HG03571 (cell line): ENCODE data around the gene MCTP1.

Experiments used
- ATAC-seq: cut with Tn5 transposase; IDR thresholded peaks from one replicate; pipeline ENCODE4 v1.9.1; 2021; ENCODE audit not compliant: unreplicated experiment

MCTP1 gene

GRCh38 chr5:95080030-95080429, 204.9 kb downstream of the MCTP1 start:
- ATAC-seq: no peak

GRCh38 chr5:95078868-95079267, 206.0 kb downstream of the MCTP1 start:
- ATAC-seq: no peak

- no peak for ATAC-seq
Observed at GRCh38 chr5:95076395-95077185, 208.3 kb downstream of the MCTP1 start.

- peak; percentile 37 for ATAC-seq
Observed at GRCh38 chr5:95075111-95075510, 209.8 kb downstream of the MCTP1 start.

- ATAC-seq: no peak
Observed at GRCh38 chr5:95072281-95072680, 212.6 kb downstream of the MCTP1 start.

- no peak for ATAC-seq
Observed at GRCh38 chr5:95070866-95071265, 214.0 kb downstream of the MCTP1 start.

- ATAC-seq: no peak
Observed at GRCh38 chr5:95070453-95070852, 214.4 kb downstream of the MCTP1 start.

- no peak for ATAC-seq
Observed at GRCh38 chr5:95069948-95070347, 214.9 kb downstream of the MCTP1 start.

- ATAC-seq: no peak
Observed at GRCh38 chr5:95069021-95069420, 215.9 kb downstream of the MCTP1 start.

GRCh38 chr5:95068289-95068910, 216.5 kb downstream of the MCTP1 start:
- ATAC-seq: peak; percentile 42

GRCh38 chr5:95066048-95066447, 218.8 kb downstream of the MCTP1 start:
- no peak for ATAC-seq

- ATAC-seq: no peak
Observed at GRCh38 chr5:95063492-95063891, 221.4 kb downstream of the MCTP1 start.

GRCh38 chr5:95060098-95060497, 224.8 kb downstream of the MCTP1 start:
- no peak for ATAC-seq

- ATAC-seq: no peak
Observed at GRCh38 chr5:95059636-95060035, 225.3 kb downstream of the MCTP1 start.

- no peak for ATAC-seq
Observed at GRCh38 chr5:95057615-95058014, 227.3 kb downstream of the MCTP1 start.

GRCh38 chr5:95053253-95053652, 231.6 kb downstream of the MCTP1 start:
- no peak for ATAC-seq

- no peak for ATAC-seq
Observed at GRCh38 chr5:95050708-95051107, 234.2 kb downstream of the MCTP1 start.

- ATAC-seq: no peak
Observed at GRCh38 chr5:95048628-95049027, 236.3 kb downstream of the MCTP1 start.

- no peak for ATAC-seq
Observed at GRCh38 chr5:95045181-95045965, 239.5 kb downstream of the MCTP1 start.

GRCh38 chr5:95044096-95044495, 240.8 kb downstream of the MCTP1 start:
- no peak for ATAC-seq

- no peak for ATAC-seq
Observed at GRCh38 chr5:95043648-95044047, 241.2 kb downstream of the MCTP1 start.

GRCh38 chr5:95043234-95043633, 241.7 kb downstream of the MCTP1 start:
- no peak for ATAC-seq
